SK-N-SH treated with all-trans-retinoic acid at 6 μM for 48 hours (cell line): ENCODE data around the gene HS3ST3B1.

ENCODE experiments used
- ATAC-seq: fragments of 200-7000 bp; cut with Tn5 transposase; 3 replicates; pipeline ENCODE4 v1.9.1; 2020; ENCODE audit warnings: mild to moderate bottlenecking, moderate library complexity
- ARNTL ChIP-seq: fragments of 450-650 bp; formaldehyde crosslinking; IDR thresholded peaks from 2 replicates; pipeline ENCODE4 v1.5.0; 2020; ENCODE audit warnings: low read depth, mild to moderate bottlenecking, moderate library complexity, borderline replicate concordance
- BACH2 ChIP-seq: fragments of 250-450 bp; sonication (Bioruptor Pico); IDR thresholded peaks from 2 replicates; pipeline ENCODE4 v1.9.0; 2021; ENCODE audit warnings: mild to moderate bottlenecking, borderline replicate concordance
- CSDC2 ChIP-seq: fragments of 250-450 bp; sonication (Bioruptor Pico); IDR thresholded peaks from 2 replicates; pipeline ENCODE4 v1.5.0; 2020; ENCODE audit warnings: mild to moderate bottlenecking, moderate library complexity
- ESRRG ChIP-seq: fragments of 250-450 bp; sonication (Bioruptor Pico); IDR thresholded peaks from 2 replicates; pipeline ENCODE4 v1.6.1; 2021; ENCODE audit warnings: mild to moderate bottlenecking
- GLIS3 ChIP-seq: fragments of 250-450 bp; sonication (Bioruptor Pico); IDR thresholded peaks from 2 replicates; pipeline ENCODE4 v1.5.0; 2020; ENCODE audit warnings: mild to moderate bottlenecking, moderate library complexity
- ISL1 ChIP-seq: fragments of 250-450 bp; sonication (Bioruptor Pico); IDR thresholded peaks from 2 replicates; pipeline ENCODE4 v2.1.2; 2022; ENCODE audit warnings: mild to moderate bottlenecking, moderate library complexity
- OSR1 ChIP-seq: fragments of 250-450 bp; sonication (Bioruptor Pico); IDR thresholded peaks from 2 replicates; pipeline ENCODE4 v1.8.0; 2022; ENCODE audit warnings: moderate library complexity, mild to moderate bottlenecking, inconsistent platforms
- PPARA ChIP-seq: fragments of 250-450 bp; sonication (Bioruptor Pico); IDR thresholded peaks from 2 replicates; pipeline ENCODE4 v1.5.0; 2020; ENCODE audit warnings: mild to moderate bottlenecking, borderline replicate concordance
- SNAI2 ChIP-seq: fragments of 250-450 bp; sonication (Bioruptor Pico); IDR thresholded peaks from 2 replicates; pipeline ENCODE4 v1.5.0; 2020; ENCODE audit warnings: mild to moderate bottlenecking, moderate library complexity
- TCF4 ChIP-seq: fragments of 250-450 bp; sonication (Bioruptor Pico); IDR thresholded peaks from 2 replicates; pipeline ENCODE4 v1.8.0; 2021; ENCODE audit warnings: mild to moderate bottlenecking, moderate library complexity, borderline replicate concordance
- TOX ChIP-seq: fragments of 250-450 bp; sonication (Bioruptor Pico); IDR thresholded peaks from 2 replicates; pipeline ENCODE4 v1.8.0; 2021; ENCODE audit warnings: mild to moderate bottlenecking, moderate library complexity, borderline replicate concordance
- ZC3H10 ChIP-seq: fragments of 250-450 bp; sonication (Bioruptor Pico); IDR thresholded peaks from 2 replicates; pipeline ENCODE4 v1.5.1; 2021; ENCODE audit warnings: mild to moderate bottlenecking, moderate library complexity
- ZFP3 ChIP-seq: fragments of 250-450 bp; sonication (Bioruptor Pico); IDR thresholded peaks from 2 replicates; pipeline ENCODE4 v1.5.0; 2020; ENCODE audit warnings: mild to moderate bottlenecking, moderate library complexity
- ZFP30 ChIP-seq: fragments of 450-650 bp; formaldehyde crosslinking; IDR thresholded peaks from 2 replicates; pipeline ENCODE4 v1.5.0; 2022; ENCODE audit warnings: mild to moderate bottlenecking, moderate library complexity
- ZNF565 ChIP-seq: fragments of 450-650 bp; formaldehyde crosslinking; conservative IDR thresholded peaks from 2 replicates; pipeline ENCODE4 v1.5.0; 2020; ENCODE audit warnings: low read depth, mild to moderate bottlenecking, moderate library complexity
- ZNF70 ChIP-seq: fragments of 450-650 bp; formaldehyde crosslinking; IDR thresholded peaks from 2 replicates; pipeline ENCODE4 v1.5.0; 2020; ENCODE audit warnings: mild to moderate bottlenecking, moderate library complexity
- ZNF8 ChIP-seq: fragments of 450-650 bp; formaldehyde crosslinking; IDR thresholded peaks from 2 replicates; pipeline ENCODE4 v1.5.0; 2020; ENCODE audit warnings: mild to moderate bottlenecking, moderate library complexity
- TF ChIP-seq, protein P1 (sequence below): fragments of 250-450 bp; sonication (Bioruptor Pico); IDR thresholded peaks from 2 replicates; pipeline ENCODE4 v1.8.0; 2021; ENCODE audit warnings: low read depth, mild to moderate bottlenecking, moderate library complexity, borderline replicate concordance
- TF ChIP-seq, protein P2 (sequence below): fragments of 250-450 bp; sonication (Bioruptor Pico); IDR thresholded peaks from 2 replicates; pipeline ENCODE4 v1.5.0; 2020; ENCODE audit warnings: mild to moderate bottlenecking, moderate library complexity
- TF ChIP-seq, protein P3 (sequence below): fragments of 250-450 bp; sonication (Bioruptor Pico); IDR thresholded peaks from 2 replicates; pipeline ENCODE4 v1.5.1; 2020; ENCODE audit warnings: low read depth, mild to moderate bottlenecking, moderate library complexity
- TF ChIP-seq, protein P4 (sequence below): fragments of 250-450 bp; sonication (Bioruptor Pico); IDR thresholded peaks from 2 replicates; pipeline ENCODE4 v1.5.1; 2021; ENCODE audit warnings: mild to moderate bottlenecking, moderate library complexity

HS3ST3B1 gene

DNA sequence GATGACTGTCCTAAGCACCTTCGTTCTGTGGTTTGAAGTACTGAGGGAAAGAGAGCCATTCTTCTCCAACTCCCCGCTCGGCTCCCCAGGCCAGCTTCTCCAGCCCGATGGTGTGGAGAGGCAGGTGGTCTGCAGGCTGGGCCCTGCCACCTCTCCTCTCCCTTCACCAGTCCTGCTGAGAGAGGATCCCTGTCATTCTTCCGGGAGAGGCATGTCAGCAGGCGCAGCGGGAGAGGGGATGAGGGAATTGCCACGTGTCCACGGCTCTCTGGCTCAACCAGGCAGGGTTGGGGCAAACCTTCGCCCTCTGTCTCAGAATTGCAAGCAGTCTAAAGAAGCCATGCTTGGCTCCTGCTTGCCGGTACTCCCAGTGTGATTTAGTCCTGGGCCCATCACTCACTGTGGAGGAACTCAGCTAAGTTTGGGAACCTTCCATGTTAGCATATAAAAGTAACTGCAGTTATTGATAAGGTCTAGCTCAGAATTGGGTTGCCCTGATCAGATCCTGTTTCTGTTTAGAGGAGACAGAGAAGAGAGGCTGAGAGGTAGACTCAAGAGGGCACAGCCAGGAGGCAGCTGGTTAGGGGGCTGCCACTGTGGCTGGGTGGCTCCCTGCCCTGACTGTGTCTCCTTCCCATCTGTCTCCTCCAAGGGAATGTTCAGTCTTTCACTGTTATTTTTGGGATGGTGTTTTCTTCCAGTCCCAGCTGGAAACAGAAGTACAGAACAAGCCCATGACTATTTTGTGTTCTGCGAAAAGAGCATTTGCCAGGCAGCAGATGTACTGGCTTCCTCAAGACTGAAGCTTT, 17.4 kb downstream of the HS3ST3B1 start:
- no peak for ATAC-seq

DNA sequence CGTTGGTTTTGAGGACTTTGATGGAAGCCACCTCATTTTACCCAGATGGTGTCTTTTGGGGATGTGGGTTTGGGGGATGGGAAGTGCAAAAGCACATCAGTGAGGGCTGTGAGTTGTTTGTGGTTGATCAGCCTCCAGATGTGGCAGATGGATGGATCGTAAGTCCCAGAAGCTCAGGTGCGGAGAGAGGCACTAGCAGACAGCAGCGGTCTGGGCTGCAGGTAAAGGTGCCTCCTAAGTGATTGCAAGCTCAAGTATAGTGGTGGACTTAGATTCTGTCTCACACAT, 18.0 kb downstream of the HS3ST3B1 start:
- ATAC-seq, result no peak

More for the DNA sequence above, 17.4 kb downstream of the HS3ST3B1 start:
- TF ChIP-seq, protein P1, sequence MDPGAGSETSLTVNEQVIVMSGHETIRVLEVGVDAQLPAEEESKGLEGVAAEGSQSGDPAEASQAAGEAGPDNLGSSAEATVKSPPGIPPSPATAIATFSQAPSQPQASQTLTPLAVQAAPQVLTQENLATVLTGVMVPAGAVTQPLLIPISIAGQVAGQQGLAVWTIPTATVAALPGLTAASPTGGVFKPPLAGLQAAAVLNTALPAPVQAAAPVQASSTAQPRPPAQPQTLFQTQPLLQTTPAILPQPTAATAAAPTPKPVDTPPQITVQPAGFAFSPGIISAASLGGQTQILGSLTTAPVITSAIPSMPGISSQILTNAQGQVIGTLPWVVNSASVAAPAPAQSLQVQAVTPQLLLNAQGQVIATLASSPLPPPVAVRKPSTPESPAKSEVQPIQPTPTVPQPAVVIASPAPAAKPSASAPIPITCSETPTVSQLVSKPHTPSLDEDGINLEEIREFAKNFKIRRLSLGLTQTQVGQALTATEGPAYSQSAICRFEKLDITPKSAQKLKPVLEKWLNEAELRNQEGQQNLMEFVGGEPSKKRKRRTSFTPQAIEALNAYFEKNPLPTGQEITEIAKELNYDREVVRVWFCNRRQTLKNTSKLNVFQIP (CRISPR knock-in tag), result no peak
- TF ChIP-seq GLIS3 (CRISPR knock-in tag) (no peak), ZFP30 (CRISPR knock-in tag) (no peak), ZC3H10 (no peak), CSDC2 (CRISPR knock-in tag) (no peak), SNAI2 (CRISPR knock-in tag) (no peak), OSR1 (no peak), ESRRG (CRISPR knock-in tag) (no peak), ZNF8 (CRISPR knock-in tag) (no peak), ARNTL (CRISPR knock-in tag) (no peak), ZNF70 (CRISPR knock-in tag) (no peak), ZNF565 (CRISPR knock-in tag) (no peak), TCF4 (CRISPR knock-in tag) (no peak), PPARA (no peak), ZFP3 (CRISPR knock-in tag) (no peak)
- TF ChIP-seq, protein P2, sequence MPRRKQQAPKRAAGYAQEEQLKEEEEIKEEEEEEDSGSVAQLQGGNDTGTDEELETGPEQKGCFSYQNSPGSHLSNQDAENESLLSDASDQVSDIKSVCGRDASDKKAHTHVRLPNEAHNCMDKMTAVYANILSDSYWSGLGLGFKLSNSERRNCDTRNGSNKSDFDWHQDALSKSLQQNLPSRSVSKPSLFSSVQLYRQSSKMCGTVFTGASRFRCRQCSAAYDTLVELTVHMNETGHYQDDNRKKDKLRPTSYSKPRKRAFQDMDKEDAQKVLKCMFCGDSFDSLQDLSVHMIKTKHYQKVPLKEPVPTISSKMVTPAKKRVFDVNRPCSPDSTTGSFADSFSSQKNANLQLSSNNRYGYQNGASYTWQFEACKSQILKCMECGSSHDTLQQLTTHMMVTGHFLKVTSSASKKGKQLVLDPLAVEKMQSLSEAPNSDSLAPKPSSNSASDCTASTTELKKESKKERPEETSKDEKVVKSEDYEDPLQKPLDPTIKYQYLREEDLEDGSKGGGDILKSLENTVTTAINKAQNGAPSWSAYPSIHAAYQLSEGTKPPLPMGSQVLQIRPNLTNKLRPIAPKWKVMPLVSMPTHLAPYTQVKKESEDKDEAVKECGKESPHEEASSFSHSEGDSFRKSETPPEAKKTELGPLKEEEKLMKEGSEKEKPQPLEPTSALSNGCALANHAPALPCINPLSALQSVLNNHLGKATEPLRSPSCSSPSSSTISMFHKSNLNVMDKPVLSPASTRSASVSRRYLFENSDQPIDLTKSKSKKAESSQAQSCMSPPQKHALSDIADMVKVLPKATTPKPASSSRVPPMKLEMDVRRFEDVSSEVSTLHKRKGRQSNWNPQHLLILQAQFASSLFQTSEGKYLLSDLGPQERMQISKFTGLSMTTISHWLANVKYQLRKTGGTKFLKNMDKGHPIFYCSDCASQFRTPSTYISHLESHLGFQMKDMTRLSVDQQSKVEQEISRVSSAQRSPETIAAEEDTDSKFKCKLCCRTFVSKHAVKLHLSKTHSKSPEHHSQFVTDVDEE (CRISPR knock-in tag), result no peak
- TF ChIP-seq, protein P3, sequence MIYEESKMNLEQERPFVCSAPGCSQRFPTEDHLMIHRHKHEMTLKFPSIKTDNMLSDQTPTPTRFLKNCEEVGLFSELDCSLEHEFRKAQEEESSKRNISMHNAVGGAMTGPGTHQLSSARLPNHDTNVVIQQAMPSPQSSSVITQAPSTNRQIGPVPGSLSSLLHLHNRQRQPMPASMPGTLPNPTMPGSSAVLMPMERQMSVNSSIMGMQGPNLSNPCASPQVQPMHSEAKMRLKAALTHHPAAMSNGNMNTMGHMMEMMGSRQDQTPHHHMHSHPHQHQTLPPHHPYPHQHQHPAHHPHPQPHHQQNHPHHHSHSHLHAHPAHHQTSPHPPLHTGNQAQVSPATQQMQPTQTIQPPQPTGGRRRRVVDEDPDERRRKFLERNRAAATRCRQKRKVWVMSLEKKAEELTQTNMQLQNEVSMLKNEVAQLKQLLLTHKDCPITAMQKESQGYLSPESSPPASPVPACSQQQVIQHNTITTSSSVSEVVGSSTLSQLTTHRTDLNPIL, result no peak
- TF ChIP-seq, protein P4, sequence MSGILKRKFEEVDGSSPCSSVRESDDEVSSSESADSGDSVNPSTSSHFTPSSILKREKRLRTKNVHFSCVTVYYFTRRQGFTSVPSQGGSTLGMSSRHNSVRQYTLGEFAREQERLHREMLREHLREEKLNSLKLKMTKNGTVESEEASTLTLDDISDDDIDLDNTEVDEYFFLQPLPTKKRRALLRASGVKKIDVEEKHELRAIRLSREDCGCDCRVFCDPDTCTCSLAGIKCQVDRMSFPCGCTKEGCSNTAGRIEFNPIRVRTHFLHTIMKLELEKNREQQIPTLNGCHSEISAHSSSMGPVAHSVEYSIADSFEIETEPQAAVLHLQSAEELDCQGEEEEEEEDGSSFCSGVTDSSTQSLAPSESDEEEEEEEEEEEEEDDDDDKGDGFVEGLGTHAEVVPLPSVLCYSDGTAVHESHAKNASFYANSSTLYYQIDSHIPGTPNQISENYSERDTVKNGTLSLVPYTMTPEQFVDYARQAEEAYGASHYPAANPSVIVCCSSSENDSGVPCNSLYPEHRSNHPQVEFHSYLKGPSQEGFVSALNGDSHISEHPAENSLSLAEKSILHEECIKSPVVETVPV (CRISPR knock-in tag), result no peak
- TF ChIP-seq, all 23 proteins: peak for 0

More for the DNA sequence above, 18.0 kb downstream of the HS3ST3B1 start:
- TF ChIP-seq ZNF565 (CRISPR knock-in tag), result no peak
- TF ChIP-seq TOX (CRISPR knock-in tag), result no peak
- no peak for TF ChIP-seq ESRRG (CRISPR knock-in tag)
- TF ChIP-seq, protein P4 (CRISPR knock-in tag), result no peak
- TF ChIP-seq, protein P1 (CRISPR knock-in tag), result no peak
- TF ChIP-seq ZC3H10, result no peak
- no peak for TF ChIP-seq ISL1 (CRISPR knock-in tag)
- TF ChIP-seq, protein P3, result no peak
- TF ChIP-seq PPARA, result no peak
- TF ChIP-seq BACH2, result no peak
- TF ChIP-seq ARNTL (CRISPR knock-in tag), result no peak
- no peak for TF ChIP-seq OSR1
- TF ChIP-seq, all 23 proteins: peak for 0
